HG03097 (cell line): ENCODE measurements around the gene SORCS3.

ENCODE experiments used
- ATAC-seq: cut with Tn5 transposase; IDR thresholded peaks from one replicate; pipeline ENCODE4 v1.9.1; 2021; ENCODE audit not compliant: unreplicated experiment, low FRiP score

SORCS3 gene

DNA sequence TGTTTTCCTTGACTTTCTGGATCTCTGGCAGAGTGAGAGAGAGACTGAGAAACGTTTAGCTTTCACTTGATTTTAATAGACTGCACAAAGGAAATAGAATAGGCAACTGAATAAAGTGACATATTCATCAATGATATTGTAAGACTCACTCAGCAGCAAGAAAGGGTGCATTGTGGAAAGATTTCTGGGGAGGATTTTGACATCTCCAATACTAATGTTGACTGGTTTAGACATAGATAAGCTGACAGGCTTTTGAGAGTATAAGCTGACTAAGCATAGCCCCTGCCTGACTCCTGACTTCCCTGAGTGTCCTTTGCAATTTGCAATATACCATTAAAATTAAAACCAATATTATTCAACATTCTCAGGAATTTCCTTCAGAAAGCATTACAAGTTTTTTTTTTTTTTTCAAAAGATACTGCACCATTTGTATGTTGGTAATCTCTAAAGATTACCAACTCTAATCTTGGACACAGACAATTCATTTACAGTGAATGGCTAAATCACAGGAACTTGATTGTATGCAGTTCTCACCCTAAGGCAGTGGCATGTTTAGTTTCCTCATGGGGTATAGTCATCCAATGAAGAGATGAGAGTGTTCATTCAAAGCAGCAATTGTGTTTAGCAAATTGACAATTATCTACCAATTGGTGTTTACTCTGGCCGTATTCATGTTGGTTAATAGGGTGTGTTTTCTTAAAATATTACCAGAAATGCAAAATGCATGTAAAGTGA, 325.6 kb downstream of the SORCS3 start:
- ATAC-seq = no peak

- ATAC-seq = no peak
Measured at GRCh38 chr10:104980368-104980767, 339.3 kb downstream of the SORCS3 start.

GRCh38 chr10:104981995-104982394, 340.9 kb downstream of the SORCS3 start:
- no peak for ATAC-seq

DNA sequence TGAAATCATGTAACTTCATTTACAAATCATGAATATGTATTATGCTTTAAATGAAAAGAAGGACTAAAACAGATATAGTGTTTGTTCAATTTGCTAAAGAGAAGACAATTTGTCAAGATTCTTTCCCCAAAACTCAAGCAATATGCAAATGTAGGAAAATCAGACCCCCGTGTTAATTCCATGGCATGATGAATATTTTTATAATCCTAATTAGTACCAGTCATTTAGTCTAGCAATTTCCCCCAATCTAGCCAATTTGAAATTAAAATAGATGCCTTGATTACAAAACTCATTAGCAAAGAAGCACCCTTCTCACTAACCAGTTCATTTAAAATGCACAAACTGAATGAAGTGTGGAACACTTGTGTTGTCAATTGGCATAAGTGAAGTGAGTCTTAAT, 347.6 kb downstream of the SORCS3 start:
- no peak for ATAC-seq

DNA sequence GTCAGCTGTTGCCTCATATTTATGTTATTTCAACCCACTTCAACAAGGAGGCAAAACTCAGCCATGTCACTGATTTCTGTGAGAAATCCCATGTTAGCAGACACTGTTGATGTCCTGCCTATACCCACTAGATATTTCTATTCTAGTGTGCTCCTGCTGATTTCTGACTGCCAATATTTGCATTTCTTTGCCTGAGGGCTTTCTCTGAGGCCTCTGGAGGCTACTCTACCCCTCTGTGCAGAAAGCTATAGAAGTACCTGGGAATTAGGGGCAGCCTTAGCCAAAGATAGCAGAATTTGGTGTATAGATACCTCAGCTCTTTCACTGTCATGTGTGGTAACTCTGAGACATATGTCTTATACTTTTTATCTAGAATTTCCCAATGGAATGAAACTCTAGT, 348.8 kb downstream of the SORCS3 start:
- ATAC-seq = no peak

DNA sequence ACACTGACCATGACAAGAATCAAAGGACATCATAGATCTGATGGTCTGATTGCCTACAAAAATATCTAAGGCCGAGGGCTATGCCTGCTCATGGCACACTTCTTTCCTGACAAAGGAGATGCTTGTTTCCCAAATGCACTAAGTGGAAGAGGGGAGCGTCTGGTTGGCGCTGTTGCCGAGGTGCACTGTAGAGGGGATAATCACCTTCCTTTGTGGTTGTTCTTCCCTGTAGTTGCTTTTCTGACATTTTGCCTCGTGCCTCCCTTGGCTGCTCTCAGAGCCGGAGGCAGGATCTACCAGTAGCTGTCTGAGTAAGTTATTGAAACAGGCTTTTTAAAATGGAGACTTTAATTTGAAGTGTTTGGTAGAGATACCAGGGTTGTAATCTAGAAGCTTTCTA, 352.0 kb downstream of the SORCS3 start:
- ATAC-seq = no peak

DNA sequence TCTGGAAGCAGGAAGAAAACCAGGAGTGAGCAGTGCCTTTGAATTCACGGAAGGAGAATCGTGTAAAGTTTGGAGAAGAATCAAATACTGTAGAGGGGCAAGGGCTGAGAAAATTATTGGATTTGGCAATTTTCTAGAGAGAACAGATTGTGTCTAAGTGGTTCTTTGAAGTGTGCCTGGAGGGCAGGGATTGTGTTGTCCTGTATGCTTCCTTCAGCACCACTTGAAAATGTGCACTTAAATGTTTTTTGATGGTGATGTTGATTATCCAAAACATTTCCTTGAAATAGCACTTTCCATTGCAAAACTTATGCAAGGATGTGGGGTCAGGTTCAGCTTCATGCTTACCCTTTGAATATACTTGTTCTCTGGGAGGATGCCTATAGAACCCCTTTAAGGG, 360.2 kb downstream of the SORCS3 start:
- no peak for ATAC-seq

DNA sequence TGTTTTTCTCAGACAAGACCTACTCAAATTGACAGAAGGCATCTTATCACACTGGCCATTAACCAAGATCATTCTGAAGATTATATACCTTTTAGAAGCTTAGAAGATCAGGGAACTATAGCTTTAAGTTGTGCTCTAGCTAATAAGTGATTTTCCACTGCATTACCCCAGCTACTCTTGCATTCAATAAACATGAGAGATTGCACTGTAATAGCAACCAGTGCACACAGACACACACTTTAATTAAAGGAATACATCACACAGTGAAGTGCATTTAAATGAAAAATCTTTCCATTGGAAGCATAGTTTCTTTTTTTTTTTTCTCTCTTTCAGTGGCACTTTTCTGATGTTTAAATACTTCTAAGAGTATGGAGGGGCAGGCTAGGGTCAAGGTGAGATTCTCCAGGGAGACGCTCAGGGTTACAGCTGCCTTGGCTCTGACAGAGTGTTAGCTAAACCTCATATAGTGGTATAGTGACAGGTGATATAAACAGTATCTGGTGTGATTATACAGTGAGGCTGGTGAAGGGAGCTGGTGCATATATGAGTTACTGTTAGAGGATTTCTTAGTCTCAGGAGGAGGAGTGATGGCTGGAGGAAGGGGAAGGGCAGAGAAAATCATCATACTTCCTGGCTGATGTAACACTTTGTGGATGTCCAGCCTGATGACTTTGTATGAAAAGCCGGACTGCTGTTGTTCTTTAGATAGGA, 369.5 kb downstream of the SORCS3 start:
- ATAC-seq = no peak

- no peak for ATAC-seq
Measured at GRCh38 chr10:105017116-105017515, 376.0 kb downstream of the SORCS3 start.

DNA sequence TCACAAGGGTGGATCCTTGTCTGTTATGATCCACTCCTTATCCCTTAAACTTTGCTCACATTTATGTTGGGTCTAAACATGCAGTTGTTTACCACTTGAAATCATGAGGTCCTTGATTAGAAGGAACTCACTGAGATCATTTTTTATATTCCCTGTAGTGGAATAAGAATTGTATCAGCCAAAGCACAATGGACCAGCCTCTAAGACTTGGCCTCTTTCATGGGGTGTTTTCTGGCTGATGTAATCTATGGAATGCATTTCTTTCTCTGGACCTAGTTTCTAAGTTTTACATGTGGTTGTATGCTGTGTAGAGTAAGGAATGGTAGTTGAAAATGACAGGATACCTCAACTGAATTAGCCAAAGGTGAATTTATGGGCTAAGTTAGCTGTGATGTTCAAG, 376.6 kb downstream of the SORCS3 start:
- ATAC-seq = no peak

- ATAC-seq = no peak
Measured at GRCh38 chr10:105023211-105024111, 382.4 kb downstream of the SORCS3 start.

DNA sequence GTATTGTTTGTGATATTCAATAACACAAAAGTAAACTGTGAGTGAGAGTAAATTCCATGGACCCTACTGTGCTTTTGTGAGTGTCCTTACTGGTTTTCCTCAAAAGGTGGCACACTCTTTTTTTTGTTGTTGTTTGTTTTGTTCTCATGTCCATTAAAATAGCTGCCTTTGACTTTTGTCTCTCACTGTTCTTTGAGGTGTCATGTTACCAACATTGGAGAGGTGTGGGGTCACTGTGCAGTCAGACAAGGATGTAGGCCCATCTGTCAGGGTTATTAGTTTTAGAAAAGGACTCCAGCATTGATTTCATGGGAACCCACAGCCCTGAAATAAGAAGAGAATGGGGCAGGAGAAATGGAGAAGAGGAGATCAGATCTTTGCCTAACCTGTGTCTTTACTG, 383.1 kb downstream of the SORCS3 start:
- ATAC-seq = no peak

GRCh38 chr10:105025092-105025491, 384.0 kb downstream of the SORCS3 start:
- no peak for ATAC-seq

DNA sequence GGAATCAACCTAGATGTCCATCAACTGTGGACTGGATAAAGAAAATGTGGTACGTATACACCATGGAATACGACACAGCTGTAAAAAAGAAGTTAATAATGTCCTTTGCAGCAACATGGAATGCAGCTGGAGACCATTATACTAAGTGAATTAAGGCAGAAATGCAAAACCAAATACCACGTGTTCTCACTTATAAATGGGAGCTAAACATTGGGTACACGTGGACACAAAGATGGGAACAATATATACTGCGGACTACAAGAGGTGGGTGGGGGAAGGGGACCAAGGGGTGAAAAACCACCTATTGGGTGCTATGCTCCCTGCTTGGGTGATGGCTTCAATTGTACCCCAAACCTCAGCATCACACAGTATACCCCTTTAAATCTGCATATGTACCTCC, 385.5 kb downstream of the SORCS3 start:
- ATAC-seq = no peak

DNA sequence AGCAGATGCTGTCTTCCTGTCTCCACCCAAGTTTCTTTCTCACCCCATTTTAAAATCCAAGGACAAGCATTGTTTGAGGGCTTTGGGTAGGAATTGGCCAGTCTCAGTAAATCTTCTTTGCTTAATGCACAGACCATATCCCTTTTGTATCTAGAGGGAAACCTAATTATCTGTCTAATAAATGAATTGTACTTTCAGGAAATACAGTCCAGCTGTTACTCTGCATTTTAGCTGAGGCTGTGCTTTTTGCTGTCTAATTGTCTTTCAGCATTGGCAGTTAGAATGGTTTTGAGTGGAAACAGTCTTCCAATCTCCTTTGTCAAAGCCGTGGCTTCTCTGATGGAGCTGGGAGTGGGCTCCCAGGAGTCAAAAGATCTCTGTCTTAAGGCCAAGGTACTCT, 388.2 kb downstream of the SORCS3 start:
- ATAC-seq = no peak

DNA sequence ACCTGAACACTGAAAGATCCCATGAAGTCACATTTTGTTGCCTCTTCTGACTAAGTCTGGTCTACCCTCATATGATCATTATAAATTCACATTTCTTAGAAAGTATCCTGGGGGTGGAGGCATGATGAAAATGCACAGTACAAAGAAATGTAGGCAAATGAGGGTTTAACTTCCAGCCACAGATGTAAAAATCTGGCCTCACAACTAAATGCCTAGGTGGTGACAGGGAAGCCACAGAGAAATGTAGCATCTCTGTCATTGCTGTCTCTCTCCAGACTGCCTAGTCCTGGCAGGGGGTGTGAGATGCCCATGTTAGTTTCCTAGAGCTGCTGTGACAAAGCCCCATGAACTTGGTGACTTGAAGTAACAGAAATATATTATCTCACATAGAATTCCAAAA, 395.9 kb downstream of the SORCS3 start:
- no peak for ATAC-seq

DNA sequence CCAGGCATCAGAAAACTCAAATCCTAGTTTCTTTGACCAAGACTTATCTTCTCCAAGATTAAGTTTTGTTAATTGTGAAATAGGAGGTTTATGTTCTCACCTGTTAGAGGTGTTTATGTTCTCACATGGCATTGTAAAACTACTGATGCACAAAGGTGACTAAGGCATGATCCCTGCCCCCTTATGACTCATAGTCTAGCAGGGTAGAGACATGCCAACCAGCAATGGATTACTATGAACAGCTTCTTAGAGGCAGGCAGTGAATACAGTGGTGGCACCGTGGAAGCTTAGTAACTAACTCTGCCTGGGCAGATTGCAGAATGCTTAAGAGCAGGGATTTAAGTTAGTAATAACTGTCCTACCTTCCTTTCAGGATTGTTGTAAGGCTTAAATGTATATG, 400.9 kb downstream of the SORCS3 start:
- no peak for ATAC-seq

DNA sequence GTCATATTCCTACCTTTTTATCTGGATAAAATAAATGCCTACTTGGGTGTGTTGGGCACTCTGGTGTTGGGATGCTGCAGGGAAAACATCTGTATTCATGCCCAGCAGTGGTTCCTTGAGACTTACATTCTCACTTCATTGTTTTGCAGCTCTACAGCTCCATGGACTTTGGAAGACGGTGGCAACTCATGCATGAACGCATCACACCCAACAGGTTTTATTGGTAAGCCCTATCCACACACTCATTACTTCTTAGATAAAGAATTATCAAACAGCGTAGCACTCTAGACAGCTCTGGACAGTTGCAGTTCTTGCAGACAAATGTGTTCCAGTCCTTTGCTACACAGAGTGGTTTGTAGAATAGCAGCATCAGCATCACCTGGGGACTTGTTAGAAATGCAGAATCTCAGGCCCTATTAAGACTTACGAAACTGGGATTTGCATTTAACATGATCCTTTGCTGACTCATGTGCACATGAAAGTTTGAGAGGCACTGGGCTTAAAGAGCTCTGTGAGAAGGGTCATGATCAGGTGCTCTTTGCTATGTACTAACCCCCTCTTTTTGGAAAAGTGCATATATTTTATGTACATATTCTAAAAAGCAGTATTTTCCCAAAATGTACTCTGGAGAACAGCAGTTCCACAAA, 401.9 kb downstream of the SORCS3 start:
- ATAC-seq = no peak

DNA sequence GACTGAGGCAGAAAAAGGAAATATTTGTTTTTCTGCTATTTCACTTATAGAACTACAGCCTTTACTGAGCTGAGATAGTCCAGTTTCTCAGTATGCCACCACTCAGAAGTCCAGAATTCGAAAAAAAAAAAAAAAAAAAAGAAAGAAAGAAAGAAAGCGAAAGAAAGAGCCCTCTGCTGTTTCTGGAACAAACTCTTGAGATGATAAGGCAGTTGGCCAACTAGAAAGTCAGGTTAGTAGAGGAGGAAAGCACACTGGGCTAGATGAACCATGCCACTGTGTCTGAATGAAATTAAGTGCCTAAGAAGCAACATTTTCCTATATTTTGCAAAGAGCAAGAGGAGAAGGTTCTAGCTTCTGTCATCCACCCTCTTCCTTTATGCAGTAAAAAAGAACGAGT, 403.8 kb downstream of the SORCS3 start:
- ATAC-seq = no peak

DNA sequence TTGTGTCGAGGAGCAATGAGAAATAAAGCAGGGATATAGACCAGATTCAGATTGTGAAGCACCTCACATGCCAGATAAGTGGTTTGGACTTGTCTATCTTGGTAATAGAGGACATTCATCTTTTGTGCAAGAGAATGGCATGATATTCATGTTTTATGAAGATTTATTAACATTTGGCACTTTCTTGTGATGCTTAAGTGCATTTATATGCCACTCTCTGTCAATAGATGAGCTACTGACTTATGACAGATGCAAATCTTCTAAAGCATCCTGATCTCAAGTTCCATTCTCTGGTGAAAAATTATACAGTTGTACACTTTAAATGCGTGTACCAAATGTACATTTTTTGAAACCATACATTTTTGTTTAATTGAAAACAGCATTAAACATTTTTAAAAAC, 415.3 kb downstream of the SORCS3 start:
- no peak for ATAC-seq

DNA sequence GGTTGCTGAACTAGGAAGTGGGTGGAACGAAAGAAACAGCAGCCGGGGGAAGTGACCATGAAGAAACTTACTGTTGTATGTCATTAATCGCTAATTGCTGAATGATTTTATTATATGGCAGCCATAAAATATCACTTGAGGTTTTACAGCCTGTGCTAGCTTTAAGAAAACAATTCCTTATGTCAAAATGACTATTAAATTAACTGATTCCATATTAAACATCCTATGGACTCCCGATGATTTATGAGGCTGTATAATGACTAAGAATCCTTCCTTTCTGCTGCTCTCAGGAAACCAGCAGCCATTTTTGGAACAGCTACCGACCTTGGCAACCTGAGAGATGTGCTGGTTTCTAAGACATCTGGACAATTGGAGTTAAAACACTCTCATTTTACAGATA, 421.9 kb downstream of the SORCS3 start:
- no peak for ATAC-seq
